Measurements from ENCODE around the gene SNX11.

Gene SNX11

GRCh38 chr17:48162946-48163506 is 55.5 kb downstream of the SNX11 start:
- DNase-seq: peak in 2 of 3 experiments; percentile 44 to 48

GRCh38 chr17:48163809-48164208 is 56.2 kb downstream of the SNX11 start:
- DNase-seq: no peak

- DNase-seq: no peak
Observed at GRCh38 chr17:48169926-48170325, 62.4 kb downstream of the SNX11 start.

Data from NCI-H1417 (cell line).